HG03457 (cell line): ENCODE results near the gene CA6.
"Not testable (repeated sequence)": the region's sequence is repeated elsewhere in the genome, so short reads cannot be mapped to it uniquely, and the experiment has no call there.

Experiments
- ATAC-seq: cut with Tn5 transposase; IDR thresholded peaks from one replicate; pipeline ENCODE4 v1.9.1; 2021; ENCODE audit warnings: moderate number of reproducible peaks; ENCODE audit not compliant: unreplicated experiment

The CA6 gene

GRCh38 chr1:8926707-8927694, 18.7 kb upstream of the CA6 start:
- no peak for ATAC-seq

DNA sequence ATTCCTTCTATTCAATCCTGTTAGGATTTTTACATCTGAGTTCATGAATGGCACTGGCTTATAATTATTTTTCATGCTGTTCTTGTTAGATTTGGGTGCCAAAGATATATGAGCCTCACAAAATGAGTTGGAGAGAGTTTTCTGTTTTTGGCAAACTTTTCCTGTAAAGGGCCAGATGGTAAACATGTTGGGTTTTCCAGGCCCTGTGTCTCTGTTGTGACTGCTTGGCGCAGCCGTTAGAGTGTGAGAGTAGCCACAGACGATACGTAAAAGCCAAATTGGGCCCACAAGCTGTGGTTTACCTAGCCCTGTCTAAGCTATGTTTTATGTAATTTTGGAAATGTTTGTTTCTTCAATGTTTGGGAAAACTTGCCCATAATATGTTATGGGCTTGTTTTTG, 15.6 kb upstream of the CA6 start:
- no peak for ATAC-seq

GRCh38 chr1:8937051-8937450, 8.6 kb upstream of the CA6 start:
- not testable (repeated sequence) for ATAC-seq

- ATAC-seq = no peak
These were observed 8.0 kb upstream of the CA6 start for GRCh38 chr1:8937701-8938100.

- no peak for ATAC-seq
These were observed 7.3 kb upstream of the CA6 start for GRCh38 chr1:8938232-8938999.

GRCh38 chr1:8939000-8939265, 6.7 kb upstream of the CA6 start:
- ATAC-seq = no peak

DNA sequence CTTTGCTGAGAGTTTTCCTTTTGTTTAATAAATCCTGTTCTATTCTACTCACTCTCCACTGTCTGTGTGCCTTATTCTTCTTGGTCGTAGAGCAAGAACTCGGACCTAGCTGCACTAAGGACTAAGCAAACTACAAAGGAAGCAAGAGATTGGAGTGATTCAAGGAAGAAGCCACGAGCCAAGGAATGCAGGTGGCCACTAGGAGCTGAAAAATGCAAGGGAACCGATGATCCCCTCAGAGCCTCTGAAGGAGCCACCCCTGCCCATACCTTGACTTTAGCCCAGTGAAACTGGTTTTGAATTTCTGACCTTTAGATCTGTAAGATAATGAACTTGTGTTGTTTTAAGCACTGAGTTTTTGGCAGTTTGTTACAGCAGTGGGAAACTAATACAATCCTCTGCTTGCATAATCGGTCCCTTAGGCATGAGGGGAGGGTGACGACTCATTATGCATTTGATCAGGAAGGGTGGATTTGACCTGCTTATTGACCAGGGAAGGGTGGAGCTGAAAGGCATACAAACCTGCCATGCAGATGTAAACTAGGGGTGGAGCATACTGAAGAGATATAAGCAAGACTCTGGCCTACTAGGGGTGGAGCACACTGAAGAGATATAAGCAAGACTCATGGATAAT, 6.2 kb upstream of the CA6 start:
- no peak for ATAC-seq

DNA sequence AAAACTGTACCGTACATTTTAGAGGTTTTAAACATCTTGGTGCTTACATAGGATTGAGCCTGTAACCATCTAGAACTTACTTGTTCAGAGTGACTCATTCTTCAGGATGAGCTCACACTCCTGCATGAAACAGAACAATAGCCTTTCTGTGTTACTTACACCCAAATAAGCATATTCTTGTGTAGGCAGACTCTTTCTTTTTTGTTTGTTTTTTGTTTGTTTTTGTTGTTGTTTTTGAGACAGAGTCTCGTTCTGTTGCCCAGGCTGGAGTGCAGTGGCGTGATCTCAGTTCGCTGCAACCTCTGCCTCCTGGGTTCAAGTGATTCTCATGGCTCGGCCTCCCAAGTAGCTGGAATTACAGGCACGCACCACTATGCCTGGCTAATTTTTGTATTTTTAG, 3.8 kb upstream of the CA6 start:
- ATAC-seq = no peak

- no peak for ATAC-seq
These were observed 1.9 kb upstream of the CA6 start for GRCh38 chr1:8943498-8944405.

- ATAC-seq = no peak
These were observed 1.5 kb downstream of the CA6 start for GRCh38 chr1:8947127-8947691.

DNA sequence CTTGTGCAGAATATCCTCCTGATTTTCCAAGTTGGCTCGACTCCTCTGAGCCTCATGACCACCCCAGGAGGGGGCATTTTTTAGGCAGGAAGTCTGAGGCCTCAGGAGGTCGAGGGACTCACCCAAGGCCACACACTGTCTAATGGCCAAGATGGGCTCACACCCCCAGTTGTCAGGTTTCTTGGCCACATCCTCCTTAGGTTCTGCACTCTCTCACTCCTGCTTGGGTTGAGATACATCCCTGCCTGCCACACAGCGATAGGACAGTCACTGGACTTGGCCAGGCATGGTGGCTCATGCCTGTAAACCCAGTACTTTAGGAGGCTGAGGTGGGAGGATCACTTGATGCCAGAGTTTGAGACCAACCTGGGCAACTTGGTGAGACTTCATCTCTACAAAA, 4.6 kb downstream of the CA6 start:
- no peak for ATAC-seq

GRCh38 chr1:8951231-8951630, 5.6 kb downstream of the CA6 start:
- no peak for ATAC-seq

- no peak for ATAC-seq
These were observed 9.7 kb downstream of the CA6 start for GRCh38 chr1:8955406-8955805.

DNA sequence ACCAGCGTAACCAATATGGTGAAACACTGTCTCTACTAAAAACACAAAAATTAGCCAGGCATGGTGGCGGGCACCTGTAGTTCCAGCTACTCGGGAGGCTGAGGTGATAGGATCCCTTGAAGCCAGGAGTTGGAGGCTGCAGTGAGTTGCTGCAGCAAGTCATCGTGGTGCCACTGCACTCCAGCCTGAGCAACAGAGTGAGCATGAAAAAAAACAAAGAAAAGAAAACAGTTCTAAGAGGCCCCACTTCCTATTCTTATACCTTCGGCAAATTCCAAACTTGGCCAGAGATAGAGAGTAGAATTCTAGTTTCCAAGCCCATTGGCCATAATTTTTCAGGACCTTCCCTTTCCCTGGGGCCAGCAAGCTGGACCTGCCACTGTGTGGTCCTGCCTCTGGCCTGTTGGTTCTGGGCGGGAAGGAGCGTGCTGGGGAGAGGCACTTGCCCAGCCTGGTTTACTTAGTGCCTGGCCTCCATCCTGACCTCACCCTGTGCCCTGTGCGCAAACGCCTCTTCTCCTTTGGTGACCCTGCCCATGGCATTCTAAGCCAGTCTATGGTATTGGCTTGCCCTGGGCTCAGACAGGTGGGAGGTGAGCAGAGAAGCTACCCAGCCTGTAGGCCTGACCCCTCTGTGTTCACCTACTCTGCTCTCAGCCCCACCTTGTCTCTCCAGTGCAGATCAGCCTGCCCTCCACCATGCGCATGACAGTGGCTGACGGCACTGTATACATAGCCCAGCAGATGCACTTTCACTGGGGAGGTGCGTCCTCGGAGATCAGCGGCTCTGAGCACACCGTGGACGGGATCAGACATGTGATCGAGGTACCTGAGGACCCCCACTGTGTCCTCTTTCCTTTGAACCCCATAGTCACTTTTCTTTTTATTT, 11.0 kb downstream of the CA6 start:
- no peak for ATAC-seq

DNA sequence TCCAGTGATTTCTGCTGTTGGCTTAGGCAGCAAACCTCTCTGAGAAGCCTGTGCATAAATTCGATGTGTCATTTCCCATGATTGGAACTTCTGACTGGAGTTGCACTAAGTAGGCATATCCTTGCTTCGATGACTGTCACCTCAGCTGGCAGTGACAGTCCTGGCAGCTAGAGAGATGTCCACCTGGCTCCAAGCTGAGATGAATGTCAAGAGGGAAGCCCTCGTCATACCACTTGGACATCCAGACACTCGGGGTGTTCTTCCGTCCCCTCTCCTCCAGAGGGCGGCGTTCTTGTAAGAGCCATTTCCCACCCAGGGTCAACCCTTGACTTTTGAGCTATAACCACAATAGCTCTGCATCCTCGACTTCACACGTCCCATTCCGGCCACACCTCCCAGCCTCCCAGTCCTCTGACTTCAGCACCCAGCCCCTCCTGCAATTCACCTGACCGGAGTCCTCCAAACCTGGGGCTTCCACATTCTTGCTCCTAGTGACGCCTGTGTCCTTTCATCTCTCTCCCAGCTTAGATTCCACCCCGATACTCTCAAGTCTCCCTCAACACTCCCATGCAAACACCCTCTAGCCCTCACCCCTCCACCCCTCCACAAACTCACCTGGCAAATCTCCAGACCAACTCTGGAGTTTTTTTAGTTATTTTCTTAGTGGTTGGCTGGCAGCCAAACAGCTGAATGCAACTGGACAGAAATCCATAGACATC, 17.3 kb downstream of the CA6 start:
- ATAC-seq = no peak

DNA sequence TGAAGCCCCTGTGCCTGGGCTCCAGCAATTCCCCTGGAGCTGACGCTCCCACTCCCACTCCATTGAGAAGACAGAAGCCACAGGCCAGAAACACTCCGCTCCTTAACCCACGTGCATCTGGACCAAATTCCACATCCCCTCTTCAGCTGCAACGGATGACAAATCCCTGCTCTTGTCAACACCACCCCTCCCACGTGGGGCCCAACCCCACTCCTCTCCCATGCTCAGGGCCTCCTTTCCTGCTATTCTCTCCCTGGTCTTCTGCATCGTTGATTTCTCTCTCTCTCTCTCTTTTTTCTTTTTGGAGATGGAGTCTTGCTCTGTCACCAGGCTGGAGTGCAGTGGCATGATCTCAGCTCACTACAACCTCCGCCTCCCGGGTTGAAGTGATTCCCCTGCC, 18.3 kb downstream of the CA6 start:
- no peak for ATAC-seq

- ATAC-seq = no peak
These were observed 19.6 kb downstream of the CA6 start for GRCh38 chr1:8965121-8965820.

- ATAC-seq = no peak
These were observed 20.9 kb downstream of the CA6 start for GRCh38 chr1:8966606-8967005.
